GM21825 (cell line): ENCODE results near the gene SLC44A3.

ENCODE experiments used
- ATAC-seq: cut with Tn5 transposase; IDR thresholded peaks from one replicate; pipeline ENCODE4 v1.9.1; 2021; ENCODE audit warnings: mild to moderate bottlenecking, moderate library complexity; ENCODE audit not compliant: unreplicated experiment

Gene SLC44A3

GRCh38 chr1:94871031-94871430, 50.9 kb downstream of the SLC44A3 start:
- ATAC-seq = no peak

DNA sequence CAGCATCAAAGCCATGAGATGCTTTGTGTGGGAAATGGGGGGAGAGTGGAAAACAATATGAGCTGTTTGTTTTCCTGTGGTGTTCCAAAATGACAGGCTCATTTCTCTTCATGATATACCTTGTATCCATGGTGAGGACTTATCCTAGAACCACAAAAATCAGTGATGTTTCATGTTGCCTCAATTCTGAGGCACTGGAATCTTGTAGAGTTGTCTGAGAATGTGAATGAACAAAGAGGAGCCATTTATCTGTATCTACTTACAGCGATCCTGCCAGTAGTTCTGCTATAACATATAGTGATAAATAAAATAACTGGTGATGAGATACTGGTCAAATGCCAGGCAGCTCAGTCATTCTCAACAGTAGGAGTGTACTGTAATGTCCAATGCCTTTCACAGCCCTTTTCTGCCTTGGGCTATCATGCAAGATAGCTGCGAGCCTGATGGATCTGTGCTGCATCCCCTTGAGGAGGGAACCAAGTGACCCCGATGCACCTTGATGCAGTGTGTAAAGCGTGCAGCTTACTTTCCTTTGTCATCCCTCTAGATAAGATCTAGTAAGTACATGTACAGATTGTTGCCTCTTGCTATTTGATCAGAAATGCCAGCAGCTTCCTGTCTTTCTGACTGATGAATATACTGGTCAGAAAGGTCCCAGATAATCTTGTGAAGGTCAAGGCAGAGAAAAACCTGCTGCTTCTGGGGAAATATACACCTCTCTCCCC, 52.8 kb downstream of the SLC44A3 start:
- ATAC-seq = no peak

DNA sequence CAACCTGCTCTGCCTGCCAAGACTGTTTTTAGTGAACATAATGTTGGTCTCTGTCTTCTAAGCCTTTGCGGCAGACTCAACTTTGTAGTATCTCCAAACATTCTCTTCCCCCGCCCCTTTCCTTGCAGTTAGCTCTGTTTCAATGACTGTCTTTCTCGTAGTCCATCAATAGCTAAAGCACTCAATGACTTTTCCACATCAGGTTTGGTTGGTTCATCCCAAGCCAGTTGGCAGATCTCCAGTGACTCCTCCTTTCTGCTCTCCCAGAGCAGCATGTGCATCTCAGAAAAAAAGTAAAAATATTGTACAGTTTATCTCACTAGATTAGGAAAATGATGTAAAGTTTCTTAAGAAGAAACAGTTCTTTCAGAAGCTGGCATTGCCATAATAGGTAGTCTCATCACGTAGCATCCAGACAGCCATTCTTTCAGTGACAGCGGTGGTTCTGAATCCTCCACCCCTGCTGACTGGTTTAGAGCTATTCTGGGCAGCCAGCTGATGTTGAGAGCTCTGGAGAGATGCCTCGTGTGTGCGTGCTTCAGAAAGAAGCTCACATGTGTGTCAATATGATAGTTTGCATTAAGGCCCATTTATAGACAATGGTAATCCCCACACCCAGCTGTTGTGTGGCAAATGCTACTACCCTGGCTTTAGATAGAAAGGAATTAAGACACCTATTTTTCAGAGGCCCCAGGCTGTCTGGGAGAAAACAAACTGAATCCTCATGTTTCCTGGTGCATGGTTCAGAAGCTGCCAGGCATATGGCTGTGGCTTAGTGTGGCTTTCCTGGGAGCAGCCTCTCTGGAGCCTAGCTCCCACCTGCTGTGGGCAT, 53.6 kb downstream of the SLC44A3 start:
- ATAC-seq = no peak

- ATAC-seq = no peak
Measured at GRCh38 chr1:94874423-94874822, 54.3 kb downstream of the SLC44A3 start.

DNA sequence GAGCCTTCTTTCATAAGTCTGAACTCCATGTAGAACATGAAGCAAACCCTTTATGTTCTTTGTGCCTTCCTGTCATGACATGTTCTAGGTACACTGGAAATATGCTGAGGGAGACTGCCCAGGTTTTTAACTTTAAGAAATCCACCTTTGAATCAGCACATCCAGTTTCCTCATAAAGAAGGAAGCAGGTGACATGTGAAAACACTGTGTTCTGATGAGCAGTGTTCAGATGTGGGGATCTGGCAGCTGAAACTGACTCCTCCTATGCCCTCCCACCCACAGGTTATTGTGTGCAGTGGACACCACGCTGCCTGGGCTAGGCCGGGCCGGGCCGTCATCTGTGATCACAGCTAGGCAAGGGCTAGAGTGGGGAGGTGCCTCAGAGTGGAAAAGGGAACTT, 55.6 kb downstream of the SLC44A3 start:
- ATAC-seq = no peak

- ATAC-seq = no peak
Measured at GRCh38 chr1:94876362-94876761, 56.2 kb downstream of the SLC44A3 start.

GRCh38 chr1:94878329-94878728, 58.2 kb downstream of the SLC44A3 start:
- no peak for ATAC-seq

DNA sequence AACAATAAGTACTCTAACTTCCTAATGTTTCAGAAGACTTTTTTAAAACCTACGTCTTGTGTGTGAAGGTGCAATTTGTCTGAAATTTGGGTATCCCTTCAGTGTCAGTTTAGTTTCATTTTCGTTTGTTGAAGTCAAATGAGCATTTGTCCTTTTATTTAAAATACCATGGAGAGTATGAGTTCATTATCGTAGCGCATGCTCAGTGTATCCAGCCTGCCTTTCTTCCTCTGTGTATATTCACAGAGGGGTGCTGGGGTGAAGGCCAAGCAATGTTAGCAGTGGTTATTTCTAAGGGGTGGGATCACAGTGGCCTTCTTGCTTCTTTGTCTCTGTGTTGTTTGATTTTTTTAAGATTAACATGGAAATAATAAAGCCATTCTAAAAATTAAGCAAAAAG, 63.5 kb downstream of the SLC44A3 start:
- ATAC-seq = no peak

DNA sequence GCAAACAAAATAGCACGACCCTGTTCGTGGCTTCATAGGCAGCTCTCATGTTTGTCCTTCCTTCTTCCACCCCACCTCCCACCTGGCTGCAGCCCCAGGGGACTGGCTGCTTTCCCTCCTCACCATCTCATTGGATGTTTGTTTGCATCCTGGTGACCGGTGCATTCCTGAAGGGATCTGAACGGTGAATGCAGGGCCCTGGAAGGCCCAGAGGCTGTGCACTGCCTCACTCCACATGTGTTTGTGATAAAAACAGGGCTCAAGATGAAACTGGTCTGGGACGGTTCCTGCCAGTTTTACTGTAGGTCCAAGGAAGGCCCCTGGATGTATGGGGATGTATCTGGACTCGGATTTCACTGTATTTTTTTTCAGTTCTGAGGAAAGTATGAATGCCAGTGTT, 63.9 kb downstream of the SLC44A3 start:
- no peak for ATAC-seq

DNA sequence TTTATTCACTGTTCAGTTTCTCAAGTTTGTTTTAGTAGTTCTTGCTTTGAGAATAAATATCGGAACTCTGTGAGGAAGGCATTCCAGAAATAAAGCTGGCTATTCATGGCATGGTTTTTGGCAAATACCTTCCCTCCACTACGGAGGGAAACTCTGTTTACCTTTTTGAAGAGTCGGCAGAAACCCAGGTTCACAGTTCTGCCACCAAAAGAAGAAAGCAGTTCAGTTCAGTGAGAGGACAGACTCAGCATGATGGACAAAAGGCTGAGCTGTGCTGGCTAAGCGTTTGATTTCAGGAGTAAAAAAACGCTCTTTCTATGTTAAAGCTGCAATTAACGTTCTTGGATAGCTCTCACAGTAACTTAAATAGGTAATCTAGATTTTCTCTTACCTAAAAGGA, 64.3 kb downstream of the SLC44A3 start:
- no peak for ATAC-seq

DNA sequence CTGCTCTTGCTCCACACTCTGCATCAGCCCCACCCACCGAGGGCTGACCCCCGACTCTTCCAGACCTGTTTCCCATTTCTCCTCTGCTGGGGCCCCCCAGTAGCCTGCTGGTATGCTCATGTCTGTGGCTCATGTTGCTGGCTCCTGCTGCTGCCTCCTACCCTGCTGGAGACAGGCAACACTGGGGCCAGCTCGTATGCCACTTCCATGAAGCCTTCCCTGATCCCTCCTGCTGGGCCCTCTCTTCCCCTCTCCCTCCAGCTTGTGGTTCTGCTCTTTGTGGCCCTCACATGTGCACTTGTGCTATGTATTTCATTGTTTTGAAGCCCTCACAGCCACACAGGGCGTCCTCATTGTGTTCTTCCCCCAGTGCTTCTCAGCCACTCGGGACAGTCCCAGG, 66.2 kb downstream of the SLC44A3 start:
- no peak for ATAC-seq

GRCh38 chr1:94887106-94887505, 66.9 kb downstream of the SLC44A3 start:
- no peak for ATAC-seq

DNA sequence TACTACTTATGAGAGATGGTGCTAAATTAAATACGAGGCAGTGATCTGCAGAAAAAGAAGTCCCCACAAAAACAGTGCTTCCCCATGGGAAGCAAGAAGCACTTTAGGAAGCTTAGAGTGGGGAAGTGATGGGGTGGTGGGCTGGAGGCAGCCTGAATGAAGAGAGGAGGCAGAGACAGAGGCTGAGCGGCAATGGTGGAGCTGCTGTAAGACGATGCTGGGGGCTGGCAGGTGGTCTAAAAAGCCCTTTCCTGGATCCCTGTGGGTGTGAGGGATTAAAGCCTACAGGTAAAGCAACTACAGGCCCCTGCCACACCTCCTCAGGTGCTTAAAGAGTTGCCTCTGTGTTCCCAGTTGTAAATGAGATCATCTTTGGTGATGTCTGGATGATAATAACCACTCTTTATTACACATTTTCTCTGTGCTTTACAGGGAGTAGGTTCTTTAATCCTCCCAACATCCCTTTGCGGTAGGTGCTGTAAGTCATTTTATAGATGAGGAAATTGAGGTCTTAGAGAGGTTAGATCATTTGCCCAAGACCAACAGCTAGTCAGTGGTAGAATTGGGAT, 67.5 kb downstream of the SLC44A3 start:
- no peak for ATAC-seq

GRCh38 chr1:94888201-94888600, 68.0 kb downstream of the SLC44A3 start:
- ATAC-seq = no peak

GRCh38 chr1:94892604-94893254, 72.6 kb downstream of the SLC44A3 start:
- ATAC-seq = no peak

DNA sequence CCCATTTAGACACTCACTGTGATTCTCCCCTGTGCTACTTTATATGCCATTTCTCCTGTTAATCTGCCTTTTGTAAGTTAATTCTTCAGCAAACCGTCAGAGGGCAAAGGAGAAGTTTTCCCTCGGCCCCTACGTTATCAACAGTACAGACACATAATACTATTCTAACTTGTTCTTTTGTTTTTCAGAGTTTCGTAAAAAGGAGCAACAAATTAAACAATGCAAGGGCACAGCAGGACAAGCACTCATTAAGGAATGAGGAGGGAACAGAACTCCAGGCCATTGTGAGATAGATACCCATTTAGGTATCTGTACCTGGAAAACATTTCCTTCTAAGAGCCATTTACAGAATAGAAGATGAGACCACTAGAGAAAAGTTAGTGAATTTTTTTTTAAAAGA, 74.5 kb downstream of the SLC44A3 start:
- no peak for ATAC-seq

DNA sequence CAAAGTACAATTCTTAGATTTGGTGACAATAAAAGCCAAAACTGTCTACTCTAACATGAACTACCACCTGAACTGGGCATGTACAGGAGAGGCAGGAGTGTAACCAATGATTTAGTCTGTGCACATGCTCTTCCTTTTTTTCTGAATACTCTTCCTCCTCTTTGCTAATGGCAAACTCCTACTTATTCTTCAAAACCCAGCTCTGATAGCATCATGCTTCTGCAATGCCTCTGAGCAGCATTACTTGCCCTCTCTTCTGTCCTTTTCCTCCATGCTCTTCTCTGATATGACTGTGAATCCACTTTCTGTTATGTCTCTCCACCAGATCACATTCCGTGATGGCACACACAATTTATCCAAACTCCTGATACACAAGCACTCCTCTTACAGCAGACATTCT, 75.4 kb downstream of the SLC44A3 start:
- no peak for ATAC-seq

DNA sequence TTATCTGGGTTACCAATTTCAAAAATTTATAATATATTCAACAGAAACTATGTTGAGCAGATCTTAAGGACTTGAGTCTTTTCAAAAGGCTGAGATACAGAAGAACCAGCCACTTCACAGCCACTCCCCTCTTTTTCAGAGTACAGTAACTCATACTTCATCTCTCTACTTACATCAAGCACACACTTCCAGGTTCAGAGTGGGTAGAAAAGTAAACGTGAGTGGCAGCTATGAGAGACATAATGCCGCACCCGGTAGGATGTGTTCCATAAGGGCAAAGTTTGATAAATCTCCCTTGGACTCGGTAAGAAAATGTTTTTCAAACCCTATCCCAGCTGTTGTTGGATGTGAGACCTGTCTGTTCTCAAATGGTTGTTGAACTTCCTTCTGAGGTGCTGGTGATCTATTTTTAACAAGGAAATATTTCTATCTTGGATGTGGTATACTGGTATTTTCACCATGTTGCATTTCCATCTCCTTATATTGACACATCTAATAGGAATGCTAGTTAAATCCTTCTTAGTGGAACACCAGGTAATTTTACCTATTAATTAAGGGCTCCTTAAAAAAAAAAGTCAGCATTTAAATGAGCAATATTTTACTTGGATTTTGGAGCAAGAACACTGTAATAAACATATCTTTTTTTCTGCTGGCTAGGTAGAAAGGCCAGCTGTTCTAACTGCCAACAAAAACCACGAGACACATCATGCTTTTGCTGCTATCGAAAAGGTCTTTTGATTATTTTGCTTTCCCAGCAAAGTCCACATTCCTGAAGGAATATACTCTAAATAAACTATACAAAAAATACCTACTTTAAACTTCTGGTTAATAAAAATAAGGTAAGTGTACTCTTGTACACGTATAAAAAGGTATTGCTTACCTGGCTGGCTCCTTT, 78.6 kb downstream of the SLC44A3 start:
- ATAC-seq = no peak

DNA sequence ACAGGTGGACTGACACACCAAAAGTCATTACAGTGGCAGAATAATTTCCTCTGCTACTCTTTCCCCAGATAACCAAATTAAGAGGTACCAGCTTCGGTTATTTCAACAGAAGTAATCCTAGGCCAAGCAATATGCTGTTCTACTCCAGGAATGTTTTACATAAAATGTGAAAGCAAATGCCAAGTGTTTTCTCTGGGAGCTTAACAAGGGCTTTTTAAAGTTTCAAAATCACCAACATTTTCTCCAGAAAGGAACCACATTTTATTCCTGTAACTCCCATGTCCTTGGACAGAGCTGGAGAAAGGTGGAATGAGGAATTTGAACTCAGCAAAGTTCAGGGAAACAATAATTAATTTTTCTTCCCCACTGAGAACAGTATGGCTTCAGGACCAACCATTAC, 79.6 kb downstream of the SLC44A3 start:
- ATAC-seq = no peak

- ATAC-seq = no peak
Measured at GRCh38 chr1:94901841-94902240, 81.7 kb downstream of the SLC44A3 start.
